ENCODE data around the gene ACADL. TPM values are rescaled to one million over a fixed set of nuclear protein-coding genes. Genes with fewer than 3 reads are reported as not detected.

The ACADL gene
- total RNA-seq, 6 experiments from 2014 or later: not detected

DNA sequence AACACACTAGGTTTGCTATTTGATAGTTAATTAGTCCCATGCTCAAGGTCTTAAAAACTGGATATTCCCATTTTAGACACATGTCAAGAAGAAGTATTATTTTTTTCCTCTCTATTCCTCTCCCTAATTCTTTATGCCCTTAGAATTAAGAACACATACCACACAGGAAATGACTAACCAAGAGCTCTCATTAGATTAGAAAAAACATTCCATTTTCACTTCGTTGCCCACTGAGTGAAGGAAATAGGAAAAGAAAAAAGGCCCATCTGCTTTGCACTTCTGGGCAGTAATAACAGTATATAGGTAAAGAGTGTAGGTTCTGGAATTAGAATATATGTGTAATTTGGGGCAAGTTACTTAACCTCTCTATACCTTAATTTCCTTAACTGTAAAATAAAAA, 26.9 kb downstream of the ACADL start:
- TF ChIP-seq, protein P1, sequence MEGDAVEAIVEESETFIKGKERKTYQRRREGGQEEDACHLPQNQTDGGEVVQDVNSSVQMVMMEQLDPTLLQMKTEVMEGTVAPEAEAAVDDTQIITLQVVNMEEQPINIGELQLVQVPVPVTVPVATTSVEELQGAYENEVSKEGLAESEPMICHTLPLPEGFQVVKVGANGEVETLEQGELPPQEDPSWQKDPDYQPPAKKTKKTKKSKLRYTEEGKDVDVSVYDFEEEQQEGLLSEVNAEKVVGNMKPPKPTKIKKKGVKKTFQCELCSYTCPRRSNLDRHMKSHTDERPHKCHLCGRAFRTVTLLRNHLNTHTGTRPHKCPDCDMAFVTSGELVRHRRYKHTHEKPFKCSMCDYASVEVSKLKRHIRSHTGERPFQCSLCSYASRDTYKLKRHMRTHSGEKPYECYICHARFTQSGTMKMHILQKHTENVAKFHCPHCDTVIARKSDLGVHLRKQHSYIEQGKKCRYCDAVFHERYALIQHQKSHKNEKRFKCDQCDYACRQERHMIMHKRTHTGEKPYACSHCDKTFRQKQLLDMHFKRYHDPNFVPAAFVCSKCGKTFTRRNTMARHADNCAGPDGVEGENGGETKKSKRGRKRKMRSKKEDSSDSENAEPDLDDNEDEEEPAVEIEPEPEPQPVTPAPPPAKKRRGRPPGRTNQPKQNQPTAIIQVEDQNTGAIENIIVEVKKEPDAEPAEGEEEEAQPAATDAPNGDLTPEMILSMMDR (IDR thresholded peaks at IDR 0.05): no peak
- Mint-ChIP-seq H3K9me3 (no peaks in the 10 kb centered on the region), H3K4me3 (no peak overlapping the region), H3K27ac (no peak overlapping the region), H3K4me1 (ENCODE audit: low read depth) (peaks cover 14% of the 10 kb centered on the region), H3K27me3 (ENCODE audit: insufficient read depth) (peaks cover 7% of the 10 kb centered on the region; the same call in 1 of the 2 replicates), H3K36me3 (ENCODE audit: low read depth) (no peaks in the 10 kb centered on the region)
- peak; percentile 9 for DNase-seq

GRCh38 chr2:210197720-210198119, 27.5 kb downstream of the ACADL start:
- H3K9me3 Mint-ChIP-seq: no peaks in the 10 kb centered on the region
- H3K4me1 Mint-ChIP-seq (ENCODE audit: low read depth): peaks cover 14% of the 10 kb centered on the region
- DNase-seq: no peak
- no peak overlapping the region for H3K27ac Mint-ChIP-seq
- TF ChIP-seq, protein P1 (IDR thresholded peaks at IDR 0.05): no peak
- no peak overlapping the region for H3K4me3 Mint-ChIP-seq
- H3K27me3 Mint-ChIP-seq (ENCODE audit: insufficient read depth): peaks cover 7% of the 10 kb centered on the region; the same call in 1 of the 2 replicates
- H3K36me3 Mint-ChIP-seq (ENCODE audit: low read depth): no peaks in the 10 kb centered on the region

DNA sequence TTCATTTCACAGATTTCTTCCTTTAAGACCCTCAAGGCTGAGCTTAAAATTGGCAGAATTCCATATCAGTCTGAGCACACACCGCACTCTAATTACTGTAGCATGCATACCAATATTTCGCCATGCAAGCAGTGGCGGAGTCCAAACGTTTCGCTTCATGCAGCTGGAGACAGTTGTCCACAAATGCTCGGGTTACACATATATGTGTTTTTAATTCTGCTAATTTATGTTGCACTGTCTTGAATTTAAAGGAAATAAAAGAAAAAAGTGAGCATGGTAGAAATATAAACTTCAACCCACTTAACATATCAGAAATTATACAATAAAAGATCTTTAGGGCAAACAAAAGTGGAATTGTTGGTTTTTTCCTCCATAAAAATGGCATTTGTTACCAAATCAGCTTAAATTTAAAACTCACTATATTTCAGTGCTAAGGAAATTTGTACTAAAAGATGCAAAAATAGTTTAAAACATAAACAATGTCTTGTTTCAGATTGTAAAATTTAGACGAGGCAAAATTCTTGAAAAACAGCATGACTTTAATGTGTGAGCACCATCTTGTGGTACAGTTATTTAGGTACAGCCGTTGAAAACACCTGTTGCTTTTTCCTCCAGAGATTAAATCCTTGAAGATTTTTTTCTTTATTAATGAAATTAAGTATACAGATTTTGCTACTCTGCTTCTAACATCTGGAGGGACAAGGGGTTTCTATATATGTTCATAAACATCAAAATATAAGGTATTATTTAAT, 30.0 kb downstream of the ACADL start:
- peak overlapping the region; percentile 81 for H3K4me3 Mint-ChIP-seq
- no peak overlapping the region for H3K27ac Mint-ChIP-seq
- TF ChIP-seq, protein P1 (IDR thresholded peaks at IDR 0.05): peak; percentile 89

GRCh38 chr2:210190345-210190744, 34.9 kb downstream of the ACADL start:
- Mint-ChIP-seq H3K36me3 (ENCODE audit: low read depth) (peaks cover 4% of the 10 kb centered on the region; the same call in 1 of the 2 replicates), H3K9me3 (peaks cover 5% of the 10 kb centered on the region), H3K4me3 (no peak overlapping the region), H3K27ac (no peak overlapping the region), H3K27me3 (ENCODE audit: insufficient read depth) (no peaks in the 10 kb centered on the region; the same call in 1 of the 2 replicates), H3K4me1 (ENCODE audit: low read depth) (peaks cover 6% of the 10 kb centered on the region)
- TF ChIP-seq, protein P1 (IDR thresholded peaks at IDR 0.05): no peak
- DNase-seq: no peak

More for the DNA sequence above, 30.0 kb downstream of the ACADL start:
- Mint-ChIP-seq H3K36me3 (ENCODE audit: low read depth) (no peaks in the 10 kb centered on the region), H3K4me1 (ENCODE audit: low read depth) (peaks cover 14% of the 10 kb centered on the region), H3K9me3 (no peaks in the 10 kb centered on the region), H3K27me3 (ENCODE audit: insufficient read depth) (peaks cover 5% of the 10 kb centered on the region; the same call in 1 of the 2 replicates)
- DNase-seq: peak; percentile 39

GRCh38 chr2:210189452-210190138, 35.7 kb downstream of the ACADL start:
- DNase-seq: no peak
- Mint-ChIP-seq H3K36me3 (ENCODE audit: low read depth) (peaks cover 11% of the 10 kb centered on the region), H3K4me3 (no peak overlapping the region), H3K9me3 (peaks cover 10% of the 10 kb centered on the region), H3K27me3 (ENCODE audit: insufficient read depth) (peaks cover 3% of the 10 kb centered on the region; the same call in 1 of the 2 replicates), H3K4me1 (ENCODE audit: low read depth) (no peaks in the 10 kb centered on the region), H3K27ac (no peak overlapping the region)
- TF ChIP-seq, protein P1 (IDR thresholded peaks at IDR 0.05): no peak
